ENCODE data around the gene PTPRG.

DNA sequence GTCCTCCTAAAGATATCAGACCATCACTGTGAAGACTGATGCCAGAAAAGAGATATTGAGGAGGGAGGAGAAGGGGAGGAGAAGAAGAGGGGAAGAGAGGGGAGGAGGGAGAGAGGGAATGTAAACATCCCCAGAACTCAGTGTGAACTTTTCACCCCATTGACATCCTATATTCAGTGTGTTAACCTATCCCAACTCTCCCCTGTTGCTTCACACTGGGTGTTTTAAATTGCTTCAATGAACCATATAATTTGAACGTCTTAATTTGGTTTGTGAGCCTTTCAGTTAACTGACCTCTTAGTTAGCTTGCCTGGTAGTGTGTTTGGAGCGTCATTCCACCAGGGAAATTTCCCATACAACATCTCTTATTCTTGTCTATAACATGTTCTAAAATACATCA lies 29.8 kb upstream of the PTPRG start:
- no peak for TF ChIP-seq POLR2AphosphoS5 (IDR thresholded peaks at IDR 0.05; ENCODE audit: low read depth, low read length)
- TF ChIP-seq TAF1 (IDR thresholded peaks at IDR 0.05; ENCODE audit: borderline replicate concordance, low read depth, low read length) = no peak
